Mesothelial cell of epicardium (in vitro differentiated cells): Measurements from ENCODE around the gene MXD4. TPM values are rescaled to one million over a fixed set of nuclear protein-coding genes. Genes with fewer than 3 reads are reported as not detected.

Source experiments
- DNase-seq, 2 experiments: peaks; one replicate each; pipeline ENCODE4 v3.0.0; 2021; ENCODE audit warnings: low spot score in 2 of 2; ENCODE audit not compliant: unreplicated experiment in 2 of 2
- H3K27ac Mint-ChIP-seq: 2 replicates; pipeline ENCODE4 v1.8.0; 2021; ENCODE audit warnings: mixed read lengths
- H3K27me3 Mint-ChIP-seq: 2 replicates; pipeline ENCODE4 v1.8.0; 2021; ENCODE audit warnings: low read depth, mixed read lengths
- H3K36me3 Mint-ChIP-seq: 2 replicates; pipeline ENCODE4 v1.8.0; 2021; ENCODE audit warnings: mixed read lengths
- H3K4me1 Mint-ChIP-seq: 2 replicates; pipeline ENCODE4 v1.8.0; 2021; ENCODE audit warnings: mixed read lengths
- H3K4me3 Mint-ChIP-seq: 2 replicates; pipeline ENCODE4 v1.8.0; 2021; ENCODE audit warnings: mild to moderate bottlenecking, moderate library complexity, mixed read lengths
- H3K9me3 Mint-ChIP-seq: 2 replicates; pipeline ENCODE4 v1.8.0; 2021; ENCODE audit warnings: mixed read lengths
- total RNA-seq: library from RNA; stranded (reverse); gene quantifications from 3 replicates; pipeline ENCODE4 v1.2.1, GENCODE V29; 2021
- TF ChIP-seq, protein P1 (sequence below): fragments of 200-600 bp; sonication (generic); IDR thresholded peaks from one replicate; pipeline ENCODE4 v1.5.0; 2021; ENCODE audit warnings: antibody characterized with exemption; ENCODE audit not compliant: unreplicated experiment

MXD4 gene
- total RNA-seq, 1 donor from 2014 or later = 104 TPM

DNA sequence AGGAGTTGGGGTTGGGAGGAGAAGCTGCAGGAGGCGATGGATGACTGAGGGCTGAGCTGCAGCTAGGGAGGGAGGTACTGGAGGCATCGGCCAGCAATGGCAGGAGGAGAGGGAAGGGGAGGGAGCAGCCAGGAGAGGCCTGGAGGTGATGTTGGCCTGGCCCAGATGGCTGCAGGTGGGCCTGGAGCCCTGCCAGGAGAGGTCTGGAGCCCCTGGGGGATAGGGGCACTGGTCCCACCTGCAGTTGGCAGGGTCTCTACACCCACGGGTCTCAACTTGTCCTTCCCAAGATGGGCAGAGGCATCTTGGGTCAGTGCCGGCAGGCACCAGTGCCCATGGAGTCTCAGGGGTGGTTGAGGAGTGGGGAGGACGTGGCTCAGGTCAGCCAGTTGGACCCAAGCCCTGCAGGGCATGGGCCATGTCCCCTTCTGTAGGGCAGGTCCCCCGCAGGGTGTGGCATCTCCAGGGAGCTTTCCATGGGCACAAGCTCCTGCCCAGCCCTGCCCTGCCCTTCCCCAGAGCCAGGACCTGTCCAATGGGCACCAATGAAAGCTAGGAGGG is 2.7 kb upstream of the MXD4 start:
- Mint-ChIP-seq H3K4me3 (no peak overlapping the region), H3K9me3 (no peaks in the 10 kb centered on the region), H3K27me3 (no peaks in the 10 kb centered on the region), H3K36me3 (no peaks in the 10 kb centered on the region), H3K4me1 (peaks cover 11% of the 10 kb centered on the region), H3K27ac (no peak overlapping the region)
- no peak for DNase-seq
- TF ChIP-seq, protein P1, sequence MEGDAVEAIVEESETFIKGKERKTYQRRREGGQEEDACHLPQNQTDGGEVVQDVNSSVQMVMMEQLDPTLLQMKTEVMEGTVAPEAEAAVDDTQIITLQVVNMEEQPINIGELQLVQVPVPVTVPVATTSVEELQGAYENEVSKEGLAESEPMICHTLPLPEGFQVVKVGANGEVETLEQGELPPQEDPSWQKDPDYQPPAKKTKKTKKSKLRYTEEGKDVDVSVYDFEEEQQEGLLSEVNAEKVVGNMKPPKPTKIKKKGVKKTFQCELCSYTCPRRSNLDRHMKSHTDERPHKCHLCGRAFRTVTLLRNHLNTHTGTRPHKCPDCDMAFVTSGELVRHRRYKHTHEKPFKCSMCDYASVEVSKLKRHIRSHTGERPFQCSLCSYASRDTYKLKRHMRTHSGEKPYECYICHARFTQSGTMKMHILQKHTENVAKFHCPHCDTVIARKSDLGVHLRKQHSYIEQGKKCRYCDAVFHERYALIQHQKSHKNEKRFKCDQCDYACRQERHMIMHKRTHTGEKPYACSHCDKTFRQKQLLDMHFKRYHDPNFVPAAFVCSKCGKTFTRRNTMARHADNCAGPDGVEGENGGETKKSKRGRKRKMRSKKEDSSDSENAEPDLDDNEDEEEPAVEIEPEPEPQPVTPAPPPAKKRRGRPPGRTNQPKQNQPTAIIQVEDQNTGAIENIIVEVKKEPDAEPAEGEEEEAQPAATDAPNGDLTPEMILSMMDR = no peak

DNA sequence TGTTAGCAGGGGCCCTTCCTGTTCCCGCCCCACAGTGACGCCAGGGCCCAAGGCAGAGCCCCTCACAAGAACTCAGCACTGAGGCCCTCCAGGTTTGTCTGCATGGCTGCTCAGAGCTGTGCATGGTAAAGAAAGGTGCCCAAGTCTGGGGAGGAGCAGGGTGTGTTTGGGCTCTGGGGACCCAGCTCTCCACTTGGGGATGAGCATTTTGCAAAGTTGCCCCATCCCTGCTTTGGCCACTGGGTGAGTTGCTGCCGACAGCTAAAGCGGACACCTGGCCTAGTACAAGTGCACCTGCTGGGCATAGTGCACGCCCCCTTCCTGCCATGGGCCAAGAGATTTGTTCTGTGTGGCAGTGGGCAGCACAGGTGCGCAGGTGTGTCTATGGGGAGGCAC is 2.0 kb upstream of the MXD4 start:
- peak overlapping the region; percentile 67 for H3K4me3 Mint-ChIP-seq
- TF ChIP-seq, protein P1 = no peak
- H3K4me1 Mint-ChIP-seq = peaks cover 9% of the 10 kb centered on the region
- no peaks in the 10 kb centered on the region for H3K27me3 Mint-ChIP-seq
- H3K9me3 Mint-ChIP-seq = no peaks in the 10 kb centered on the region
- DNase-seq = no peak
- no peaks in the 10 kb centered on the region for H3K36me3 Mint-ChIP-seq
- no peak overlapping the region for H3K27ac Mint-ChIP-seq

DNA sequence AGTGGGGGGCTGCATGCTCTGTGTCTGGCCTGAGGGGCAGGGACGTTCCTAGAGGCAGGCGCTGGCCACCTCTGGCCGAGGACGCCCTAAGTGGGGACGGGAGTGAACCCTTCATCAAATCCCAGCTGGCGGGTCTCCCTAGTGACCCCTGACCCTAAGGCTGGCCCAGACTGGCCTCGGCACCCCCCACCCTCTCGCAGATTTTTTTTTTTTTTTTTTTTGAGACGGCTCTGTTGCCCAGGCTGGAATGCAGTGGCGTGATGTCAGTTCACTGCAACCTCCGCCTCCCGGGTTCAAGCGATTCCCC is 988 bp upstream of the MXD4 start:
- Mint-ChIP-seq H3K27me3 (no peaks in the 10 kb centered on the region), H3K4me1 (peaks cover 7% of the 10 kb centered on the region), H3K9me3 (no peaks in the 10 kb centered on the region), H3K4me3 (peak overlapping the region; percentile 67), H3K36me3 (no peaks in the 10 kb centered on the region), H3K27ac (peak overlapping the region; percentile 53)
- no peak for DNase-seq
- TF ChIP-seq, protein P1 = no peak

DNA sequence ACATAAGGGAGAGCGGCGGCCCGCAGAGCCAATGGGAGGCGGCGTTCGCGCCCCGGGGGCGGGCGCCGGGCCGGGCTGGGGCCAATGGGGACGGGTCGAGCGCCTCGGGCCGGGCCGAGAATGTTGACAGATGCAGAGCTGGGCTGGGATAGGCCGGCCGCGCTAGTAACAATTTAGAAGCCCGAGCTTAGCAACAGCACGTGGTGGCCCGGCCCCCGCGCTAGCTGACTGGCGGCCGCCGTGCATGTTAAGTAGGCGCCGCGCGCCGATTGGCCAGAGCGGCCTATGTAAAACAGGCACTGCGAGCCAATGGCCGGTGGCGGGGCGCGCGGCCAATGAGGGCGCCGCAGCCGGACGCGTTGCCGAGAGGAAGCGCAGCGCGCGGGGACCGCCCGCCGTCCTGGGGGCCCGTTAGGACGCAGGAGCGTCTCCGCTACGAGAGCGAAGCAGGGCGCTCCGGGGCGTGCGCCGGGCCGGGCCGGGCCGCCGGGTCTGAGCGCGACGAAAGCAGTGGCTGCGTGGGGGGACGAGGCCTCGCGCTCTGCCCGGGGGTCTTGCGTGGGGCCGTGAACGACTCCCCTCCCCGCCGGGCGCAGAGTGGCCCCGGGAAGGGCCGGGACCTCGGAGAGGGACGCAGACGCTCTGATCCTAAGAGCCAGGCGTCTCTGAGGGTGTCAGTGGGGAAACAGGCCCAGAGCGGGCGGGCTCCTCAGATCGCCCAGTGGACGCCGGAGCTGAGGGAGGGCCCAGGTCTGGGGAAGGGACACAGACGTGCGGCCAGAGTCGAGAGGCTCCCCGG is 435 bp upstream of the MXD4 start:
- Mint-ChIP-seq H3K9me3 (no peaks in the 10 kb centered on the region), H3K4me3 (peak overlapping the region; percentile 67), H3K27me3 (no peaks in the 10 kb centered on the region), H3K36me3 (no peaks in the 10 kb centered on the region), H3K27ac (peak overlapping the region; percentile 53), H3K4me1 (peaks cover 7% of the 10 kb centered on the region)
- TF ChIP-seq, protein P1 = no peak
- peak; percentile 97 to 98 for DNase-seq

DNA sequence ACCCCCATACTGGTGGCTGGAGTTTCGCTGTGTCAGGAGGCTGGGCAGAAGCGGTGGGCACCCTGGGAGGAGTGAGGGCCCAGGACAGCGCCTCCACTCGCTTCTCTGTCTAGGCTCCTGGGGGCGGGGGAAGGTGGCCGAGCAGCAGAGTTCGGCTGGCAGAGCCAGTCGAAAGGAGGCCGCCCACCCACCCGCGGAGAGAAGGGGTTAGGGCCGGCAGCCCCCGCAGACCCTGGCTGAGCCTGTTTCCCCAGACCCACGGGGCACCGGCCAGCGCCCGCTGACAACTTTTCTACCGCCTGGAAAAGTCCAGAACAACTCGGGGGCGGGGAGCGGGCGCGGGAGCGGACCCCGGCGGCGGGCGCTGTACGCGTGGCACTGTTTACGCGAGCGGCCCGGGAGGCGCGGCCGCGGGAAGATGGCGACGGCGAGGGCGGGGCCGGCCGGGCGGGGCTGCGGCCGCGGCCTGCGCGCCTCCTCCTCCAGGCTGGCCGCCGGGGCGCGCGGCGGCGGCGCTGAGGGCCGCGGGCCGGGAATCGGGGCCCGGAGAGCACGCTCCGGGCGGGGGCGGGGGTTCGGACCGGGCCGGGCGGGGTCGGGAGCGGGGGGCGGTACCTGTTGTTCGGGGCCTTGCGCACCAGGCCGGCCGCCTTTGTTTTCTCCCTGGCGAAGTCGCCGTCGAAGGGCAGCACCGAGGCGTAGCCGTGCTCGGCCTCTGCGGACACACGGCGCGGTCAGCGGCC is 628 bp downstream of the MXD4 start:
- Mint-ChIP-seq H3K4me3 (peak overlapping the region; percentile 72), H3K9me3 (no peaks in the 10 kb centered on the region), H3K36me3 (no peaks in the 10 kb centered on the region), H3K27me3 (no peaks in the 10 kb centered on the region), H3K4me1 (peaks cover 12% of the 10 kb centered on the region), H3K27ac (no peak overlapping the region)
- TF ChIP-seq, protein P1 = no peak
- peak in 1 of 2 experiments; percentile 29 for DNase-seq
